OCI-LY3 (cell line): ENCODE data around the gene ULK1.

Experiments used
- EZH2phosphoT487 ChIP-seq: fragments of 200-600 bp; shearing (Covaris generic); IDR thresholded peaks from 2 replicates; pipeline ENCODE4 v1.6.1; 2018; ENCODE audit warnings: antibody characterized with exemption, mixed run types, low read depth
- TF ChIP-seq, protein P1 (sequence below): fragments of 200-600, 300-600 bp; sonication (generic); IDR thresholded peaks from 2 replicates; pipeline ENCODE4 v1.5.1; 2014; ENCODE audit warnings: antibody characterized with exemption, low read length, low read depth

DNA sequence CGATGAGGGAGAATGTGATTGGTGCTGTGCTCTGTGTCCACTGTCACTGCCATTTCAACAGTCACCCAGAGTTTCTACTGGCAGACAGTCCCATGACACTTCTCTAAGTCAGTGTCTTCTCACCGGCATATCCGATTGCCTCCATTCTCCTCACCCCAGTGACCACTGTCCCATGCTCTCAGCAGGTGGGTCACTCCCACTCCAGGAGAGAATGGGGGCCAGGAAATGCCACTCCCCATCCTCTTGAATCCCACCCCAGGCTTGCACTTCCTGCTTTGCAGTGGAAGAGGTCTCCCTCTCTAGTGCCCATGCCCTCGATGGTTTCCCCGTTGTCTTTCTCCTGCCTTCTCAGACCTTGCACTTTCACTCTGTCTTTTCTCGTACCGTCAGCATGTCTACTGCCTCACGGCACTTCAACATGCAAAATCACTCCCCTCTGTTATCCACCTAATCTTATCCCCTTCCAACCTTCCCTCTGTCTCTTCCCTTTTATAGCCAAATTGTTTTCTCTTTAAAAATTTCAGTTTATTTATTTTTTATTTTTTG lies 53.1 kb downstream of the ULK1 start:
- TF ChIP-seq, protein P1, sequence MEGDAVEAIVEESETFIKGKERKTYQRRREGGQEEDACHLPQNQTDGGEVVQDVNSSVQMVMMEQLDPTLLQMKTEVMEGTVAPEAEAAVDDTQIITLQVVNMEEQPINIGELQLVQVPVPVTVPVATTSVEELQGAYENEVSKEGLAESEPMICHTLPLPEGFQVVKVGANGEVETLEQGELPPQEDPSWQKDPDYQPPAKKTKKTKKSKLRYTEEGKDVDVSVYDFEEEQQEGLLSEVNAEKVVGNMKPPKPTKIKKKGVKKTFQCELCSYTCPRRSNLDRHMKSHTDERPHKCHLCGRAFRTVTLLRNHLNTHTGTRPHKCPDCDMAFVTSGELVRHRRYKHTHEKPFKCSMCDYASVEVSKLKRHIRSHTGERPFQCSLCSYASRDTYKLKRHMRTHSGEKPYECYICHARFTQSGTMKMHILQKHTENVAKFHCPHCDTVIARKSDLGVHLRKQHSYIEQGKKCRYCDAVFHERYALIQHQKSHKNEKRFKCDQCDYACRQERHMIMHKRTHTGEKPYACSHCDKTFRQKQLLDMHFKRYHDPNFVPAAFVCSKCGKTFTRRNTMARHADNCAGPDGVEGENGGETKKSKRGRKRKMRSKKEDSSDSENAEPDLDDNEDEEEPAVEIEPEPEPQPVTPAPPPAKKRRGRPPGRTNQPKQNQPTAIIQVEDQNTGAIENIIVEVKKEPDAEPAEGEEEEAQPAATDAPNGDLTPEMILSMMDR: no peak
- no peak for TF ChIP-seq EZH2phosphoT487
